Type B pancreatic cell (in vitro differentiated cells): ENCODE data around the gene CD8B. TPM values are rescaled to one million over a fixed set of nuclear protein-coding genes. Genes with fewer than 3 reads are reported as not detected.

Experiments used
- DNase-seq: peaks from one replicate; pipeline ENCODE4 v3.0.0; 2021; ENCODE audit warnings: mixed read lengths; ENCODE audit not compliant: unreplicated experiment; ENCODE audit errors: extremely low spot score
- H3K27ac Mint-ChIP-seq: 2 replicates; pipeline ENCODE4 v1.8.0; 2021; ENCODE audit warnings: mild to moderate bottlenecking, mixed read lengths
- H3K27me3 Mint-ChIP-seq: 2 replicates; pipeline ENCODE4 v1.8.0; 2021; ENCODE audit warnings: mixed read lengths
- H3K36me3 Mint-ChIP-seq: 2 replicates; pipeline ENCODE4 v1.8.0; 2021; ENCODE audit warnings: mixed read lengths
- H3K4me1 Mint-ChIP-seq: one replicate; pipeline ENCODE4 v1.8.0; 2021; ENCODE audit warnings: mixed read lengths; ENCODE audit not compliant: unreplicated experiment
- H3K4me3 Mint-ChIP-seq: 2 replicates; pipeline ENCODE4 v1.8.0; 2021; ENCODE audit warnings: mild to moderate bottlenecking, mixed read lengths
- H3K9me3 Mint-ChIP-seq: 2 replicates; pipeline ENCODE4 v1.8.0; 2021; ENCODE audit warnings: mixed read lengths
- CTCF ChIP-seq: fragments of 200-600 bp; sonication (generic); conservative IDR thresholded peaks from 2 replicates; pipeline ENCODE4 v1.5.0; 2021; ENCODE audit warnings: antibody characterized with exemption, mild to moderate bottlenecking
- total RNA-seq: library from RNA; stranded (reverse); gene quantifications from 2 replicates; pipeline ENCODE4 v1.2.1, GENCODE V29; 2021; ENCODE audit warnings: low replicate concordance

The CD8B gene
- total RNA-seq, 1 donor from 2014 or later = 2.4 TPM

DNA sequence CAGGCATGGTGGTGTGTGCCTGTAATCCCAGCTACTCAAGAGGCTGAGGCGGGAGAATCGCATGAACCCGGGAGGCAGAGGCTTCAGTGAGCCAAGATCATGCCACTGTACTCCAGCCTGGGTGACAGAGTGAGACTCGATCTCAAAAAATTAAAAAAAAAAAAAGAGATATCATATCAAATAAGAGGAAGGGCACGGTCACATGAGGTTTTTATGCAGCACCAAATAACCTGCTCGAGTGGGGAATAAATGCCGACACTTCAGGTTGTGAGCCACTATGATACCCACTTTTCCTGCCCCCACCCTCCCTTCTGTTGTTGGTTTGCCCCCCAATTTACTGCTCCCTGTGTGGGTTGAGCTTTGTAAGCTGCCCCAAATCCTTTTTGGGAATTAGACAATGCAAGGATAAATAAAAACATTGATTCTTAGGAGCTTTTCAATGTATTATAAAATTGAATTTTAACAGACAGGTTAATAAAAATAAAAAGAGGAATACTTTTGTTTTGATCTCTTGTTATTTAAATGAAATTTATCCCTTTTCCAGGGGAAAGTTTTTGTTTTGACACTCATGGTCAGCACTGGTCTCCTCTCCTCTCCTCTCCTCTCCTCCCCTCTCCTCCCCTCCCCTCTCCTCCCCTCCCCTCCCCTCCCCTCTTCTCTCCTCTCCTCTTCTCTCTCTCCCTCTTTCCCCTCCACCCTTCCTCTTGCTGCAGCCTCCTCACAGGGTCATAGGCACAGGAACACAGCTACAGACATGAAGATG lies 29.2 kb downstream of the CD8B start:
- H3K27me3 Mint-ChIP-seq = peaks cover 9% of the 10 kb centered on the region
- H3K36me3 Mint-ChIP-seq = no peaks in the 10 kb centered on the region
- no peak for DNase-seq
- no peak overlapping the region for H3K4me3 Mint-ChIP-seq
- no peak for TF ChIP-seq CTCF
- H3K4me1 Mint-ChIP-seq = peaks cover 6% of the 10 kb centered on the region
- H3K9me3 Mint-ChIP-seq = no peaks in the 10 kb centered on the region
- no peak overlapping the region for H3K27ac Mint-ChIP-seq

GRCh38 chr2:86831537-86831936 lies 30.1 kb downstream of the CD8B start:
- no peaks in the 10 kb centered on the region for H3K36me3 Mint-ChIP-seq
- H3K27ac Mint-ChIP-seq = no peak overlapping the region
- TF ChIP-seq CTCF = no peak
- peaks cover 6% of the 10 kb centered on the region for H3K4me1 Mint-ChIP-seq
- H3K9me3 Mint-ChIP-seq = no peaks in the 10 kb centered on the region
- no peak for DNase-seq
- H3K27me3 Mint-ChIP-seq = peaks cover 9% of the 10 kb centered on the region
- no peak overlapping the region for H3K4me3 Mint-ChIP-seq

- no peak for DNase-seq
- H3K4me3 Mint-ChIP-seq = no peak overlapping the region
- peaks cover 13% of the 10 kb centered on the region for H3K27me3 Mint-ChIP-seq
- H3K36me3 Mint-ChIP-seq = no peaks in the 10 kb centered on the region
- TF ChIP-seq CTCF = no peak
- H3K4me1 Mint-ChIP-seq = peaks cover 10% of the 10 kb centered on the region
- H3K27ac Mint-ChIP-seq = no peak overlapping the region
- H3K9me3 Mint-ChIP-seq = no peaks in the 10 kb centered on the region
Measured at GRCh38 chr2:86826951-86827350, 34.7 kb downstream of the CD8B start.

DNA sequence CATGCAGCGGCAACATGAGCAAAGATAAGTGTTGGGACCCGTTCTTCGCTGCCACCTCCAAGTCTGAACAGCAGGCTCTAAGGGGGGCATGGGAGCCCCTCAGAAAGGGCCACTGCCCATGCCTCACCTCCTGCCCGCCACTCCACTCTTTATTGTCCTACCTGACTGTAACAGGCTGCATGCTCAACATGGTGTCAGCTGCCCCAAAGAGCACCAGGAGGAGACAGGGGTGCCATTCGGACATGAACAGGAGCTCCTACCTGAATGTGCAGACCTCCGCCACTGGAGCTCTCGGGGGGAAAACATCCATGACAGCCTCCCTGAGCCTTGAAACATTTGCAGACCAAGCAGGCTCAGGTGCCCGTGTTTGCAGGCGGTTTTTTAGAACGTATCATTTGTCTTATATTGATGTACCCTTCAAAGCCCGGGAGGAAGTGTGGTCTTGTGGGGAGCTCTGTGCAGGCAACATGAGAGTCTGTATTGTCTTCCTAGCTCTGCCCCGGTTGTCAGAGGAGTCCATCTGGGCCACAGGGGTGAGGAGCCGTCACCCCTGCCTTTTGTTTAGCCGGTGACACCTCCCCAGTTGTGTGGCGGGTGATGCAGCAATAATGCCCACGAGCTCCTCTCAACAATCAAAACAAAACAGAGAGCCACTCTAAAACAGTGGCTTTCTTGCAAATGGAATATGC lies 35.8 kb downstream of the CD8B start:
- Mint-ChIP-seq H3K4me3 (no peak overlapping the region), H3K27me3 (peaks cover 9% of the 10 kb centered on the region), H3K27ac (no peak overlapping the region), H3K4me1 (peaks cover 5% of the 10 kb centered on the region), H3K36me3 (no peaks in the 10 kb centered on the region), H3K9me3 (no peaks in the 10 kb centered on the region)
- TF ChIP-seq CTCF = no peak
- DNase-seq = no peak

DNA sequence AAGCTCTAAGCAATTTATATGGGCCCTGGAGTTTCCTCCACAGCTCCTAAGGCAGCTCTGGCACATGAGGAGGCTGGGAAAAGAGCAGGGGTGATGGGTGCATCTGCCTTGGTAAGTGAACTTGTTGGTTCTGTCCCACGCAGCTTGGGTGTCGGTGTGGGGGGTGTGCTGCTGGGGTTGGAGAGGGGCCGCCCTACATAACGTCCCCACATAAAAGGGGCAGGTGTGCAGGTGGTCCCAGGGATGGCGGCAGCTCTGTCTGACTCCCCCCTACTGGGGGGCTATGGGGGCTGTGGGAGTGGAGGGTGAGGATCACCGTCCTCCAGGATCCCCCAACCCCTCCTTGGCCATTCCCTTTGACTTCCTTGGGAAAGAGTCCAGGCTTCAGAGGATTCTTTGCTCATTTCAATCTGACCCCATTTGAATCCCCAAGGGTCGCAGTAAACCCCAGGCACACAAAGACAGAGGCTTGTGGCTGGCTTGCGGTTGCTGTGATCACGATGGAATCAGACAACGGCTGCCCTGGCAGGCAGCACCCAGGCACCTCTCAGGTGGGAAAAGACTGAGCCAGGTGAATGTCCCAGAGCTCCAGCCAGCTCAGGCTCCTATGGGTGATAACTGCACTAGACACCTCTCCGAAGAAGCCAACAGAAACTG lies 36.5 kb downstream of the CD8B start:
- H3K4me1 Mint-ChIP-seq = peaks cover 5% of the 10 kb centered on the region
- no peaks in the 10 kb centered on the region for H3K36me3 Mint-ChIP-seq
- no peak overlapping the region for H3K4me3 Mint-ChIP-seq
- TF ChIP-seq CTCF = no peak
- no peaks in the 10 kb centered on the region for H3K9me3 Mint-ChIP-seq
- peaks cover 9% of the 10 kb centered on the region for H3K27me3 Mint-ChIP-seq
- no peak for DNase-seq
- no peak overlapping the region for H3K27ac Mint-ChIP-seq
